Suppressor macrophage treated with lipopolysaccharide for 1 hour (primary cell): Measurements from ENCODE around the gene MEF2D.
A peak's percentile ranks its signal among the peaks of the same experiment; 100 is the strongest.

Experiments
- DNase-seq, 3 donors: peaks; one replicate each; pipeline ENCODE4 v3.0.0-alpha.2; 2020 to 2022

MEF2D gene

GRCh38 chr1:156467385-156467784 lies 33.2 kb downstream of the MEF2D start:
- no peak for DNase-seq

GRCh38 chr1:156465747-156466365 lies 34.7 kb downstream of the MEF2D start:
- peak in 1 of 3 donors; percentile 32 for DNase-seq

- DNase-seq = no peak
These were observed 35.6 kb downstream of the MEF2D start for GRCh38 chr1:156464825-156465452.

- DNase-seq = no peak
These were observed 36.2 kb downstream of the MEF2D start for GRCh38 chr1:156464335-156464734.

GRCh38 chr1:156463874-156464273 lies 36.7 kb downstream of the MEF2D start:
- no peak for DNase-seq

- DNase-seq = no peak
These were observed 37.4 kb downstream of the MEF2D start for GRCh38 chr1:156462954-156463795.

- DNase-seq = no peak
These were observed 38.6 kb downstream of the MEF2D start for GRCh38 chr1:156461781-156462647.

- DNase-seq = no peak
These were observed 39.5 kb downstream of the MEF2D start for GRCh38 chr1:156461109-156461508.

- no peak for DNase-seq
These were observed 40.0 kb downstream of the MEF2D start for GRCh38 chr1:156460525-156460924.

- peak; percentile 67 to 78 (median 68) for DNase-seq
These were observed 42.4 kb downstream of the MEF2D start for GRCh38 chr1:156458181-156458503.

GRCh38 chr1:156456625-156457465 lies 43.7 kb downstream of the MEF2D start:
- peak; percentile 99 for DNase-seq

GRCh38 chr1:156455362-156455761 lies 45.2 kb downstream of the MEF2D start:
- DNase-seq = no peak

- DNase-seq = peak in 2 of 3 donors; percentile 59 to 62
These were observed 47.7 kb downstream of the MEF2D start for GRCh38 chr1:156452907-156453306.

GRCh38 chr1:156451505-156452160 lies 48.9 kb downstream of the MEF2D start:
- DNase-seq = no peak

- DNase-seq = peak; percentile 48 to 67 (median 49)
These were observed 52.2 kb downstream of the MEF2D start for GRCh38 chr1:156448134-156448967.

- DNase-seq = peak; percentile 84 to 89 (median 88)
These were observed 54.7 kb downstream of the MEF2D start for GRCh38 chr1:156445789-156446263.

GRCh38 chr1:156444407-156445001 lies 56.1 kb downstream of the MEF2D start:
- DNase-seq = peak; percentile 57 to 63 (median 61)

GRCh38 chr1:156443286-156443685 lies 57.3 kb downstream of the MEF2D start:
- no peak for DNase-seq

GRCh38 chr1:156440654-156441437 lies 59.7 kb downstream of the MEF2D start:
- DNase-seq = no peak
